Measurements from ENCODE around the gene DLG2.

Gene DLG2

DNA sequence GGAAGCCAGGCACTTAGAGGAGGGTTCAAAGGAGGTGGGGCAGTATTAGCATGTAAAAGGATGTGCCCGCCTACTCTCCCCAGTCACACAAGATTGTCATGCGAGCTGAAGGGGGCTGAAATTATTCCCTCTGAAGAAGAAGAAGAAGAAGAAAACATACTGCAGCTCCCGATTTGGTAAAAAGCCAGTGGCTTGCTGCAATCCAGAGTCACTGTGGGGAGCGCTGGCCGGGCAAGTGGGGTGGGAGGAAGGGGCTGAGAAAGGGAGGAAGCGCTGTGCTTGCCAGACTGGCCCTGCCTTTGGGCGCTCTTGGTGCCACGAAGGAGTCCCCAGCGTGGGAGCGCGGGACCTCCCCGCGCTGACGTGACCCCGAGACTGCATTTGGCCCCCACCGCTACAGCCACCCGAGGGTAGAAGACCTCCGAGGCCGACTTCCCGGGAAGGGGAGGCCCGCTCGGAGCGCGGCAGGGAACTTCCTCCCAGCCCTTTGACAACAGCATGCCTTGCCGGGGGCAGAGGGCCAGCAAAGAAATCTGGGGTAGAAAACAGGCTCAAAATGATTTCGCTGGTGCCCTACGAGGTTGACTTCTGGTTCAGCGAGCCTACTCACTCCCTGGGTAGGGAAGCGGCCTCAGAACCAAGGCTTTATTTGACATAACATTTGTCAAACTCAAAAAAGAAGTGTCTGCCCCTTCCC lies 906.3 kb downstream of the DLG2 start:
- no peak for DNase-seq

DNA sequence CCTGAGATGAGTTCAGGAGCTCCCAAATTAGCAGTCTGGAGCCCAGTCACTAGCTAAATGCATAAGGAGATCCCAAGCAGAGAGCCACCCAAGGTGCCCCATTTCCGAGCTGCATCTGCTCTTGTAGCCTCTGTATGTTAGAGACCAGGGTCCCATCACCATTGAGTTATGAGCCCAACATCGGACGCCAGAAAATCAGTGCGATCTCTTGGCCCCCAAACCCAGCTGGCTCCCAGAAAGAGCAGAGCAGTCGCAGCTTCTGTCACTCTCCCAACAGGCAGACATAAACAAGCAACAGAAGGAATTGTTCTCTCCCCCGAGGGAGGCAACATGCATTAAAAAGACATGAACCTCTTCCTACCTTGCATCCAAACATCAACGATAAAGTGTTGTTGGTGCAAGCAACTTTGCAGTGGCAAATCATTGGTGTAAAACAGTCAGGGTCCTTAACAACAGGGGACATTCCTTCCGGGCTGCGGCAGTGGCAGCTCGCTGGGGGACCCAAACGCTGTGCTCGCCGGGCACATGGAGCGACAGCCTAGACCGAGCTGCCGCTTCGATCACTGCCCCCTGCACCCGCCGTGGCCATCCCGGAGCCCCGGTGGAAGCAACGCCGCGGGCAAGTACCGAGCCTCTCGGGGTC lies 907.1 kb downstream of the DLG2 start:
- DNase-seq, result no peak

DNA sequence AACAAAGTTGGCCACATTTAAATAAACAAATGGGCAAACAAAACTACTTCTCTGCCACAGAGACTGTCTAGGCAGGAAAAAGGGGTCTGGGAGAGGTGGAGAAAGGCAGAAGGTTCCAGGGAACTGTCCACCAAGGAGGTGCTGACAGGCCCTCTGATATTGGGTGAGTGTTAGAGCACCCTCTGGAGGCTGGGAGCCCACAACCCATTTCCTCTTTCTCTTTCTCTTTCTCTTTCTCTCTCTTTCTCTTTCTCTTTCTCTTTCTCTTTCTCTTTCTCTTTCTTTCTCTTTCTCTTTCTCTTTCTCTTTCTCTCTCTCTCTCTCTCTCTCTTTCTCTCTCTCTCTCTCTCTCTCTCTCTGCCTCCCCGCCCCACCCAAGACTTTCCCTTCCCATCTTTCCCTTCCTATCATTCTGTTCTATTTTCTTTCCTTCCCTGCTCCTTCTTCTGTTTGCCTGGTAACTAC lies 912.8 kb downstream of the DLG2 start:
- DNase-seq, result no peak

DNA sequence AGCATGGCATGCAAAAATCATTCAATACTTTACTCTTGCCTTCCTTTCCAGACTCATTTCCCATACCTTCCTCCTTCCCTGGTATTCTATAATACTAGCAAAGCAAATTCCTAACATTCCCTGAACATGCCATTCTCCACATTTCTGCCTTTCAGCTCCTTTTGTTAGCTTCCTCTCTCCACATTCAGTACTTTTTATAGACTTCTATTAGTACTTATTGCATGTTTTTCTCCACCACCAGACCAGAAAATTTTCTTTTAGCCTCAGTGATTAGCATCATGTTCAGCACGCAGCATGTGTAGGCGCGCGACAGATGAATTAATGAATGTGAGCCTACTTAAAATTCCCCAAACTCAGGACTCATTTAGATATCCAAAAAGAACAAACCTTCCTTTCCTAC lies 935.3 kb downstream of the DLG2 start:
- DNase-seq, result no peak

DNA sequence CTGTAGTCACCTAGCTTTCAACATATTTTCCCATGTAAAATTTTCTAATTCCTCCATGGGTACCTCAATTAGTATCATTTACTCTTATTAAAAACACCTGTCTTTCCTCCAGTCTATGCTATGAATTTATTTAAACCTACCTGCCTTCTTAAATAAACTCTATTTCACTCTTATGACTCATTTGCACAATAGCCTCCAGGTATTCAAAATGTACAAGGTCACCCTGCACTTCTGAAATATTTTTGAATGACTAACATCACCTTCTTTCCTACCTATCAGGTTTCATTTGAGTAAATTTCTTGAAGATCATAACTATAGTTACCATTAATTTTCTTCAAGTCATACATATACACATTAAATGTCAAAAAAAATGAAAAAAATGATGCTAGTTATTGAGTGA lies 939.7 kb downstream of the DLG2 start:
- no peak for DNase-seq

DNA sequence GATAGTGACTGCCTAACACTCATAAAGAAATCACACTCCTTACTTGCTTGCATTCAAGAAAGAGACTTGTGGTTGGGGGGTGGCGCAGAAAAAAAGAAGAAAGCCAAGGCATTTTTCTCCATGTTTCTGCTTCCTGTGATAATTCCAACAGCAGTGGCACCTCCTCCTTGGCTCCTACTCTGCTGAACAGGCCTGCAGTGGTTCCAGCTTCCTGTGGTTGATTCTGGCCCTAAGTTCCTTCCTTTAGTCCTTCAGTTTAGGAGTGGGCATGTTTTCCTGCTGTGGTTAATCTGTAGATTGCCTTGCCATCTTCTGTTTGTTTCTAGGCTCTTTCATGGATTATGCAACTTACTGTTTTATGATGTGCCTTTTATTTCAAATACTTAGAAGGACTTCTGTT lies 940.4 kb downstream of the DLG2 start:
- no peak for DNase-seq

DNA sequence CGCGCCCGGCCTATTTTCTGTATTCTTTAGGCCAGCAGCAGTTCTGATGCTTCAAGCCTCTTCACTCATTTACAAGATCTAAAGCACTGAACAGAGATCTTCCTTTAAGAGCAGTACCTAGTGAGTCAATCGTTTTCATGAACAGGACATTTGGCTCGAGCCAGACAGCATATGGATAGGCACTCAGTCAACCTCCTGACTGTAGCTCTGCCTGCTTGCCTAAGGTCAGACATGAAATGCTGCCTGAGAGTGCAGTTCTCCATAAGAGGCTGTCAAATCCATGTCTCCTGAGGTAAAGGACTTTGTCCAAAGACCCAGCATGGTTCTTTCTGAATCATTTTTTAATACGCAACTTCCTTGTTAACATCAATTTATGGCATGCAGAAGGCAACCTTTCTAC lies 941.2 kb downstream of the DLG2 start:
- DNase-seq, result no peak

DNA sequence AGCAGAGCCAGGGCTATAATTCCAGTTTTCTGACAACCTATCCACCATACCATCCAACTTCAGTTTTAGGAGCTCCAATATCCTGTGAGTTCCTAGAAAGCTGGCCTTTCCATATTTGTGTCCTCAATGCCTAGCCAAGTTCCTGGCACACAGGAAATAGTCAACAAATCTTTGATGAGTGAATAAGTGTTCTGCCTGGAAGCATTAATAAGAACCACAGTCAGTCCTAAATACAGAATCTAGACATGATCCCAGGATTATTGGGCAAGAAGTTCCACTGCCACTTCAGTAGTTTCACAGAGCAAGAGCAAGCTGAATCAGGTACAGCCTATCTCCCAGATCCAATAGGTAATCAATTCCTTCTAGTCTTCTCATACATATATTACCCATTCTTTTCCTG lies 942.0 kb downstream of the DLG2 start:
- no peak for DNase-seq

DNA sequence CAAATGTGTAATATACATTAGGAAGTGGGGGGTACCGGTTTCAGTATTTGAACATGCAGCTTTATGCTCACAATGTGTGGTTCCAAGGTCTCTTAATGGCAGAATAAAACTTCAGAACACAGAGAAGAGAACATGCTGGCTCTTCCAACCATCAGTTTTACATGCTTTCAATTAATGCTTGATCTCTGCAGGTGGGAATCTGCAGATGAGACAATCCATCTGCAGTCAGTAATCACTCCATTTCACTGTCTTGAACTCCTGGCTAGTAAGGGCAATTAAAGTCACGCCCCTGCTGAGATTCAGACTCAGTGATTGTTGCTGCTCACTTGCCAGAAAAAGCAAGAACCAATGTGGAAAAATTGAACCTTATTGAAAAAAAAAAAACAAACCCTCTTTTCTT lies 945.7 kb downstream of the DLG2 start:
- no peak for DNase-seq

DNA sequence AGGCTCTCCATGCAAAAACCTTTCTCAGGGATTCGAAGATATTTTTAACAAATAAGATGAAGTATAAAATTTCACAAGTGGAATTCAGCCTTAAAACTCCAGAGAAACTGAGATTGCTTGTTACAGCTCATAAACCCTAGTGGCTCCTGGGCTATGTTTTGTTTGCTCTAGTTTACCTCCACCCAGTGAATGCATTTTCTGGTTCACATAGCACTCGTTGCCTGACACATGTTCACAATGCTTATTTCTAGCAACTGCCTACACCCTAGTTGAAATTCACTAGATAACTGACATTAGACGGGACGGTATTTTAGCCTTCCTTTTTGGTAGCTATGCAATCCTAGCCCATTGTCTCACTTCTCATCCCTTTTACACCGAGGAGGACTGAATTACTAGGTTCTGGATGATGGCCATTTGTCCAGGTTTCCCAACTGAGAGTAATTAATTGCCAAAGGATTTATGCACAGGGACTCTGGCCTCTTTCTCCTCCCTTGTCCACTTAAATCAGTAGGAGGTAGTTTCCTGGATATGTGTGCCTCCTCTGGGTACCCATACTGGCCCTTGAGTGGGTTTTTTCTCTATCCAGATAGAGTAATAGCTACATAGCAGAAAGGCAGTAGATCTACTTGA lies 951.6 kb downstream of the DLG2 start:
- DNase-seq, result no peak

DNA sequence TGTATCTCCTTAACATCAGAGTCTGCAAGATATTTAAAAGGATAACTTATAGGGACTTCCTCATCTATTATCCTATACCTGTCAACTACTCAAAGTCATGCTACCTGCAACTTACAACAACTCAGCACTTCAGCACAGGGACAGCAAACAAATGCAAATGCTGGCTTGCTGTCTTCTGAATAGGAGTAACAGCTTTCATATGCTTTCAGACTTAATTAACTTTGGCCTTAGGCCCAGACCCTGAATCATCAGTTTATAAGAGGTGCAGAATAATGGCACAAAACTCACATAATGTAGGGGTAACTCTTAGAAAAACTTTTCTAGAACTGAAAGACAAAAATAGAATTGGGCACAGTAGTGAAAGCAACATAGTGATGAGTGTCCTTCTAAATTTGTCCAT lies 953.4 kb downstream of the DLG2 start:
- DNase-seq, result no peak

DNA sequence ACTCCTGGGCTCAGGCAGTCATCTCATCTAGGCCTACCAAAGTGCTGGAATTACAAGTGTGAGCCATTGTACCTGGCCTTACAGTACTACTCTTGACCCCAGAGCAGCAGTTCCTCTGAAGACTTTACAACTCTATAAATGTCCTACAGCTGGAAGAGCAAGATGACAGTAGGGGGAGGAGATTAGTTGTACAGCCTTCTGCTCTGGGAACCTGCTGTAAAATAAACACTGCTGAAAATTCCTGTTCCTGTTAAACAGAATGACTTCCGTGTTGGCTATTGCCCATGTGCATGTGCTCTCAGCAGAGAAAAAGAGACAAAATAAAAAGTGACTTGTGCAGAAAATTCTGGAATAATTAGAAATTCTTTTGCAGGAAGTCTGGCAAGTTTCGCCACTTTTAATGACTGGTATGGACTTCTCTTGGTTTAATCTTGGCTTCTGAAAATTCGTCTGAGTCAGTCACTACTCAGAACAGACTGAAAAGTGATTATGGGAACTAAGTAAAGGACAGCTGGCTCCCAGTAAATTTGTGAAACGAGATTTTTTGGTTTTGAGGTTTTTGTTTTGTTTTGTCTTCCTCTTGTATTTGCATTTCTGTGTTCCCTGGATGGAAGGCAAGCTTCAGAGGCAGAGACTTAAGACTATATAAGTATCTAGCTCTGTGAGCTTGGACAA lies 955.7 kb downstream of the DLG2 start:
- DNase-seq, result no peak

DNA sequence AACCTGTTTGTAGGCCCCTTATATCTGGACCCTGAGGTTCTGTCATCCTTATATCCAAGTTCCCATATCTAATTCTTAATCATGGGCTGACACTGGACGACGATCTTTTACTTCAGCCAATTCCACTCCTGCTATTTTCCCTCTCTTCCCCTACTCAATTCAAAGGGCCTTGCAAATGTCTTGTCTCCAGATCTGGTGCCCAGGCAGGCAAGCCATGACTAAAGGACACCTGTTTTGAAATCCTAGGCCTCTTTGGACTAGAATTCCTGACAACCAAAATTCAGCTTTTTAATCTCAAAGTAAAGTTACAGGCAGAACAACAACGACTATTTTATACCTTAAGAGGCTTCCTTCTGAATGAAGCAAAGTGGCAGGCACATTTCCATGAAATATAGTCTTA lies 963.4 kb downstream of the DLG2 start:
- no peak for DNase-seq

DNA sequence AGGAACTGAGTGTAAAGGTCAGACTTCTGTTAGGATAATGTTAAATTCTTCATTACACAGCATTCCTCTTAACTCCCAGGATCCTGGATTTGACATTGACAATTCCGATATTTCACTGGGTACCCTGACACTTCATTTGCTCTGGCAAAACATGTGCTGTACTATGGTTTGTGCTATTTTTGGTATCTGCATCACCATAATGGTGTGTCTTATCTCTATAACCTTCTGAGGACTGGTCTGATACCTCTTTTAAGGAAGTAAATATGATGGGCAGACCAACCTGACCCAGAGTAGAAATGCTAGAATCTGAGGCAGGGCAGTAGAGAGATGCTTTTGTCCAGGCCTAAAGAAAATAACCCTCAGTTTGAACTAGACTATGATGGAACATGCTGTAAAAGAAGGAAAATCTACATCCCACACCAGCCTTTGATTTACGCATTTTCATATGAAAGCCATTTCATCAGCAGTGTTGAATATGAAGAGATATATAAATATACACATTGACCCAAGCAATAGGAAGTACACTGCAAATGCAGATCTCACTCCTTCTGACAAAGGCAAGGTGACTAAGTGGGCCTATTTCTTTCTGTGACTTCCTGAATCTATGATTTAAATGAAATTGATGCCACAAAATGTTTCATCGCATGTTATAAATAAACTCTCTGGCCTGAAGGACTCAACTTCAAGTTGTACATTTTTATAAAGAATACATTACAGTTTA lies 966.7 kb downstream of the DLG2 start:
- DNase-seq, result no peak

DNA sequence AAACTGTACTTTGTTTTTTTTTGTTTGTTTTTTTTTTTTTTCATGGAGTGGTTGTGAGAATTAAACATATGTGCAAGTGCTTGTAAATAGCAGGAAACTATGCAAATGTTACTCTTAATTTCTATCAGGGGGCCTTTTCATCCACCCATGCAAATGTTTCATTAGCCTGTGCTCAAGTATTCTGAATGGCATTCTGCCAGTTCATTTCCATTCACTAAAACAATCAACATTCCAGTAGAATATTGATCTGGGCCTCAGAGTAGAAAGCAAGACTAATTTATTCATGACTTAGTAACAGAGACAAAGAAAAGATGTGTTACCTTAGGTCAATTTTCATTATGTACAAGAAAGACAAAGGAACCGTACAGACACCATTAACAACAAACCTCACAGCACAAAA lies 971.4 kb downstream of the DLG2 start:
- DNase-seq, result no peak

DNA sequence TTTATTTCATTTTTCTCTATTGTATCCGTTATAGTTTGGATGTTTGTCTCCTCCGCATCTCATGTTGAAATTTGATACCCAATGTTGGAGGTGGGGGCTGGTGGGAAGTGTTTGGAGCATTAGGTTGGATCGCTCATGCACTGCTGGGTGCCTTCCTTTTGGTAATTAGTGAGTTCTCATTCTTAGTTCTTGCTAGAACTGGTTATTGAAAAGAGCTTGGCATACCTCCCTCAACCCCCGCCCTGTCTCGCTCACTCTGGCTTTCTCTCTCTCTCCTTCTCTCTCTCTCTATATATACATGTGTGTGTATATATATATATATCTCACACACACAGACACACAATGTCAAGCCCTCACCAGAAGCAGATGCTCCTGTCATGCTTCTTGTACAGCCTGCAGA lies 978.7 kb downstream of the DLG2 start:
- no peak for DNase-seq

DNA sequence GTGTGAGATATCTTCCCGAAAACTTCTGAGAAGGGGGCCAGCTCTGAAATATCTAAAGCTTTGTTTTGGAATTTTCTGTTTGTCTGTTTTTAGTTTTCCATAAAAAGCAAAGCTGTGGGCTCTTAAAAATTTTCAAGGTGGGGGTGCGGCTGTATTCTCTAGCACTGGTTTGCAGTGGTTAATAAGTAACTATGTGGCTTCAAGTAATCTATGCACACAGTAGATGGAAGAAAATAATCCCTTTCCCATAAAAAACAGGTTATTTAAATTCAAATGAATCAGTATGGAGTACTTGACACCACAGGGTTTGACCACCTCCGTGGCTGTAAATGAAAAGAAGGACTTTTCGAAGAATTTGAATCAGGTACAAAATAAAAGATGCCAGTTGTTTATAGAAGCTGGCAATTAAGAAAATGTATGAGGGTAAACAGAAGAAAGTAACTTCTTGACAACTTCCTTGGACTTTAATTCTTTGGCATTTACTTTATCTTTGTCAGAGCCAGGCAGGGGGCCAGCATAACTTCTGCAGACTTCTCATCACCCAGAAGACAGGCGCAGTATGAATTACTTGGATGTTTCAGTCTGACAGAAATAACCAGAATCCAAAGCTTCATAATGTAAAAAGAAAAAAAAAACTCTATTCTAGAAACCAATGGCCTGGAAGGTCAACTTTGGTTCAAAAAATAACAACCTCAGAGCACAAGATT lies 981.0 kb downstream of the DLG2 start:
- no peak for DNase-seq

DNA sequence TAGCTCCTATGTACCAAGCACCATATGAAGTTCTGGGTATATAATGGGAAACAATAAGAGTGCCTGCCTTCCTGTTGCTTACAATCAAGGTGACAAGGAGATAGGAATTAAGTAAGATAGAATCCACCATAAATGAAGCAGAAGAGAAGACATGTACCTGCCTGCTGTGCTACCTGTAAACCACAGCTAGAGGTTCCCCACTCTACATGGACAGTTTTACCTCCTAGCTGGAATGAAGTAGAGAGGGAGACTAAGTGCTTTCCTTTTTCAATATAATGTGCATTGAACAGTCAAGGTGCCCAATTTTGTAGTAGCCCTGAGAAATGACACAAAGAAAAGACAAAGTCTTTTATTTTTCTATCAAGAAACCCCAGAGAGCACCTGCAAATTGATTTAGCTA lies 984.6 kb downstream of the DLG2 start:
- no peak for DNase-seq

DNA sequence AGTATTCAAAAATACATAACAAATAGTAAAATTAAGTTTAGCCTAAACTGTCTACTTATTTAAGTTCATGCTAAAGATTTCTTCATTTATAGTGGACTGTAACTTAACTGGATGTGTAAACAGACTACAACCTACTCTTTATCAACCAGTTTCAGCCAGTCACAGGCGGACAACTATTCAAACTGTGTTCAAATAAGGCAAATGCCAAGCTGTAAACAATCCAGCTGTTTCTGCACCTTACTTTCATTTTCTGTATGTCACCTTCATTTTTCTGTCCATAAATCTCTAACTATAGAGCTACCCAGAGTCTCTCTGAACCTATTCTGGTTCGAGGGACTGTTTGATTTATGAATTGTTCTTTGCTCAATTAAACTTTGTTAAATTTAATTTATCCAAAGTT lies 992.8 kb downstream of the DLG2 start:
- no peak for DNase-seq

DNA sequence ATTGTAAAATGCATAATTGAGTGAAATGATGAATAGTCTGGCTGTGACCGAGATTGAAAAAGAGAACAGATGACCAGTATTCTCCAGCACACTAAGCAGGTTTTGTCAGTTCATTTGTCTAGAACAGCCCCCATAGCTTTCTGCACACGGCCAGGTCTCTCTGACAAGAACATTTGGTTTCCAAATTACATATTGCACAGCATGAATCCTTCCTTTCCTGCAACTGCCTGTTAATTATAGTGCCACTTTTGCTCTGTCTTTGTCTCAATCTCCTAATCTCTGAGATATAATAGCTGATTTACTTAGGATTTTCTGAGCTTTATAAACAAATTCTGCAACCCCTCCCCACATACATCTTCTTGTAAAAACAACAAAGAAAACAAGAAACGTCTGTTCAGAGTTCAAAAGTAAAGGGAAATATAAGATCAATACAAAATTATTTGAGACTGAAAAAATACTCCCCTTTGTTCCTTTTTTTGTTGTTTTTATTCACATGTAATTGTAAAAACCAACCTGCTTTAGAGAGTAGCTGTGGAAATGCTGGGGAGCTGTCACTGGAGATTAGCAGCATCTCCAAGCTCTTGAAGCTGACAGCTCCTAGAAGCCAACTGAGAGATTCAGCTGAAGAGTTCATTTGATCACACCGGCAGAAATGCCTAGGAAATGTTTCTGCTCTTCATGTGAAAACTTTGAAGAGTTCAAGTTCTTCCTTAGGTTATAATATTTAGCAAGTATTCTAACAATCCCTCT lies 998.1 kb downstream of the DLG2 start:
- no peak for DNase-seq

DNA sequence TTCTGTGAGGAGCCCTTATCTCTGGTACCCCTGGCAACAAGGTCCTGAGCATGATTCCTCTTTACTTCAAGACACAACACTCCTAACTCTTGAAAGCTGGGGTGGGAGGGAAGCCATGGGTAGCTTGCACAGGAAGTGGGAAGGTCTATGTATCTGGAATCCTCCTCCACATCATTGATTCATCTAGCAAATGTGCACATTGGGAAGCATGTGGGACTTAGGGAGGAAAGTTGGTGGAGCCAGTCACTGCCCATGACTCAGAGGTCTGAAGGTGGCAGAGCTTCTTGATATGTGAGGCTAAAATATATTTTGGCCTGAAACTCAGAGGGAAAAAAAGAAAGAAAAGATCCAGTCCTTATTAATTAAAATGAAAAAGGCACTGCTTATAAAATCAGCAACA lies 1000.9 kb downstream of the DLG2 start:
- no peak for DNase-seq

DNA sequence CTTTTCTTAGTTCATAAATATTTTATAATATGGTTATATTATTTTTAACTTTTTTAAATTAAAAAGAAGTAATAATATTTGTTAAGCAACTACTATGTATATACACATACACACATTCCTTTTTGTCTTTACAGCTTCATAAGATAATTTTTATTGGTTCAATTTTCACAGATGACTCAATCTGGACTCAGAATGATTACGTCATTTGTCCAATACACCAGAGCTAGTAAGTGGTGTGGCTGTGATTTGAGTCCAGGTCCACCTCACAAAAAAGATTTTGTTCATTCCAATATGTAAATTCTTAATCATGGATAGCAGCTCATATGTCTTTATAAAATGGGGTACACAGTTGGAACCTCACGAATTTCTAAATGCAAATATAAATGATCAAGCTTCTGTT lies 1014.5 kb downstream of the DLG2 start:
- DNase-seq, result no peak
